ENCODE results near the gene ZNF212. TPM values are rescaled to one million over a fixed set of nuclear protein-coding genes. Genes with fewer than 3 reads are reported as not detected.

The ZNF212 gene
- total and polyA plus RNA-seq, 9 of the 15 experiments (the other 6 are each of a cell fraction or from before 2014, with no cell fraction given): 1.8 to 21.4 (median 7.2) TPM

- TF ChIP-seq STAT6 (CRISPR knock-in tag; IDR thresholded peaks at IDR 0.05) (0 out of 2 replicates have a peak, but pooled peaks have one; percentile 32), ZBTB2 (IDR thresholded peaks at IDR 0.05) (no peak), GATAD2B (IDR thresholded peaks at IDR 0.05; ENCODE audit: borderline replicate concordance) (peak; percentile 55; the same call in 1 of the 2 replicates), ZBTB34 (CRISPR knock-in tag; IDR thresholded peaks at IDR 0.05) (no peak), CREB1 (IDR thresholded peaks at IDR 0.05) (no peak), CREB1 (CRISPR knock-in tag; IDR thresholded peaks at IDR 0.05) (0 out of 2 replicates have a peak, but pooled peaks have one; percentile 9), PHF8 (IDR thresholded peaks at IDR 0.05; ENCODE audit: borderline replicate concordance, low read length) (peak; percentile 66; the same call in 1 of the 2 replicates), ZNF584 (CRISPR knock-in tag; IDR thresholded peaks at IDR 0.05; ENCODE audit: low read depth) (0 out of 2 replicates have a peak, but pooled peaks have one; percentile 71), ZNF165 (CRISPR knock-in tag; IDR thresholded peaks at IDR 0.05; ENCODE audit: borderline replicate concordance) (no peak), PHF21A (IDR thresholded peaks at IDR 0.05; ENCODE audit: borderline replicate concordance, low read depth) (no peak), NR4A1 (CRISPR knock-in tag; IDR thresholded peaks at IDR 0.05) (peak; percentile 63; the same call in 1 of the 2 replicates), NR4A1 (tag; IDR thresholded peaks at IDR 0.05) (peak; percentile 60), ESRRB (CRISPR knock-in tag; IDR thresholded peaks at IDR 0.05; ENCODE audit: borderline replicate concordance) (no peak), SNIP1 (IDR thresholded peaks at IDR 0.05; ENCODE audit: low read depth) (no peak), HNRNPLL (IDR thresholded peaks at IDR 0.05; ENCODE audit: low read depth, low read length, poor library complexity, severe bottlenecking) (no peak), ZNF175 (CRISPR knock-in tag; IDR thresholded peaks at IDR 0.05; ENCODE audit: low read depth) (0 out of 2 replicates have a peak, but pooled peaks have one; percentile 29), AFF4 (CRISPR knock-in tag; IDR thresholded peaks at IDR 0.05) (0 out of 2 replicates have a peak, but pooled peaks have one; percentile 64)
Observed at GRCh38 chr7:149261829-149262617, 22.6 kb downstream of the ZNF212 start, which contains the start of gene ZNF783 (continued).

Measured in K562 (cell line).